HG03095 (cell line): Measurements from ENCODE around the gene COL7A1.
A peak's percentile ranks its signal among the peaks of the same experiment; 100 is the strongest.

Source experiments
- ATAC-seq: cut with Tn5 transposase; IDR thresholded peaks from one replicate; pipeline ENCODE4 v1.9.1; 2021; ENCODE audit warnings: moderate library complexity; ENCODE audit not compliant: unreplicated experiment

COL7A1 gene

DNA sequence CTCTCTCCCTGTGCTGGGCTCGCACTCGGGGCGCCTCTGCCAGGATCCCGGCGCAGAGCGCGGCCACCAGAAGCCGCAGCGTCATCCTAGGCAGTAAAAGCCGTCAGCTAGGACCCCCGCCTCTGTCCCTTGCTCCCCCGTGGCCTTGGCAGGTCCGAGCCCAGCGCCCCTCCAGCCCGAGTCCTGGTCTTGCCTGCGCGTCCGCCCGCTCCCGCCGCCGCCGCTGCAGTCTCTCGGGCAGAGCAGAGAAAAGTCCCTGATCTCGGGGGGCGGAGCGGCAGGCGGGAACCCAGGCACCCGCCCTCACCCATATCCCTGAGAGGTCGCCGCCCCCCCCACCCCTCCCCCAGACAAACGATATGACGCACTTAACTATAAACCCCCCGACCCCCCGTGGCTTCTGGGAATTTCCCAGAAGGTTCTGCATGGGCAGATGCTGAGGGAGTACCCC, at the start of gene COL7A1:
Gene COL7A1 (minus strand): TSS at position 255 of the 451 bp plus-strand sequence. CDS start 170 bp downstream, at position 85.
- ATAC-seq = no peak

DNA sequence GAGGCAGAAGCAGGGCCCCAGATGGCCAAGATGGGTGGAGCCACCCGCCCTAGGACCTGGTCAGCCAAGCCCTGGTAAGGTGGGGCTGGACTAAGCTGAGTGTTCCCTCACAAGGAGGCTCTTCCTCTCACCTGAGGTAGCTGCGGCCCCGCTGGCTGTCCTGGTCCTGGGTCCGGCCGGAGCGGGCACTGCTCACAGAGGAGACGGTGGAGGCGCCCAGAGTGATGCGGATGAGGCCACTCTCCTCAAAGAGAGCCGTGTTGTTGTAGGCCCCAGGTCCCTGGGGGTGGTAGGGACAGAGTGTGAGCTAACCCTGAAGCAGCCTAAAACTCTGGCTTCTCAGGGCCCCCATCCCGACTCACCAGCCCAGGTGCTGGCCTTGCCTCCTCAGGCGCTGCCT, 47.5 kb upstream of the COL7A1 start:
- ATAC-seq = no peak

DNA sequence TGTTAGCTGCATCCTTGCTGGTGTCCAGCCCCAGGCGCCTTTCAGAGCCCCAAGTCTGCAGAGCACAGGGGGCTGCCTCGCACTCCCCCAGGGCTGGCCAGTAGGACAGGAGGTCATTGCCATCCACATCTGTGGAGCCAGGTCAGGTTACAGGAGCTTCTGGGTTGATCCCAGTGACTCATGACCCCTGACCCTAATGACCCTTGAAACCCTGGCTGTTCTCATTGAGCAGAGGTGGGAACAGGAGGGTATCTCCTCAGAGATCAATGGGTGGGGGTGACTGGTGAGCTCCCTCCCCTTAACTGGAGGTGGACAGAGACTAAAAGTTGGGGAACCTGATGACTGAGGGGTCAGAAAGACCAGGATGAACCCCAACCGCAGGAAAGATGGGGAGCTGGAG, 46.3 kb upstream of the COL7A1 start:
- no peak for ATAC-seq

DNA sequence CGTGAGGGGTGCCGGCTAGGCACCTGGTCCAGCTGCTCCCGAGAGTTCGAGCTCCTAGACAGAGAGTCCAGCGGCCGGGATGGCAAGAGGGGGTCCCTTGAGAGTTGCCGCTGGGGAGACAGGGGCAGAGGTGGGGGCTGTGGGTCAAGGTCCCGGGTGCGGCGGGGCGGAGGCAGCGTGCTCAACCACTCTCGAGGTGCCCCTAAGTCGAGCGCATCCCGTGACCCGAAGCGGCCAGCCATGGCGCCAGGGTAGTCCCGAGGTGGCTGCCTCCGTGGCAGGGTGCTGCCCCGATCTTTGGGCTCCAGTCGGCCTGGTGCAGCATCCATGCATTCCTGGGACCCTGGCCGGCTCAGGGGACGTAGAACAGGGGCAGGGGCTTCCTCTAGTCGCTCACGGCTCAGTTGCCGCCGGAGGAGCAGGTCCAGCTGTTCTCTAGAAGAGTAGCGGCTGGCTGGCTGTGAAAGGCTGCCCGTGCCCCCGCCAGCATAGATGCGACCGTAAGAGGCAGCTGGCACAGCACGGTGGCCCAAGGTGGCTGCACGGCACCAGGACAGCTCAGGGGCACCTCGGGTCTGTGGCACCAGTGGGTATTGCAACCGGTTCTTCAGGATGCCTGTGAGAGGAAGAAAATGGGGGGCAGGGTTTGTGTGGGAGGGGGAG, 44.9 kb upstream of the COL7A1 start:
- no peak for ATAC-seq

DNA sequence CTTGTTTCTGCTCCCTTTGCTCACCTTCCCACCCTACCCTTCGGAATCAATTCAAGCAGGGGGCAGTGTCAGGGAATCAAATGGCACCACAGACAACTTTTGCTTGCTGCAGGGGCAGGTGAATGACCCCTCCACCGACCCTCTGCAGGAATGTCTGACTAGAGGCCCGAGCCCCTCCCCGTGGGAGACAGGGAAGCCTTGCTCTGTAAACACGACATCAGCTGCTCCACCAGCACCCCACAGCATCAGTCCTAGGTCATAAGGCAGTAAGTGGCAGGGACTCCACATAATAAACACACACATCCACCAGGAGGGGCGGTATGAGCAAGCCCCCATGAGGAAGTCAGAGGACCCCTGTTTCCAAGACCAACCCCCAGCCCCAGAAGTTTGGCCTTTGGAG, 42.2 kb upstream of the COL7A1 start:
- no peak for ATAC-seq

DNA sequence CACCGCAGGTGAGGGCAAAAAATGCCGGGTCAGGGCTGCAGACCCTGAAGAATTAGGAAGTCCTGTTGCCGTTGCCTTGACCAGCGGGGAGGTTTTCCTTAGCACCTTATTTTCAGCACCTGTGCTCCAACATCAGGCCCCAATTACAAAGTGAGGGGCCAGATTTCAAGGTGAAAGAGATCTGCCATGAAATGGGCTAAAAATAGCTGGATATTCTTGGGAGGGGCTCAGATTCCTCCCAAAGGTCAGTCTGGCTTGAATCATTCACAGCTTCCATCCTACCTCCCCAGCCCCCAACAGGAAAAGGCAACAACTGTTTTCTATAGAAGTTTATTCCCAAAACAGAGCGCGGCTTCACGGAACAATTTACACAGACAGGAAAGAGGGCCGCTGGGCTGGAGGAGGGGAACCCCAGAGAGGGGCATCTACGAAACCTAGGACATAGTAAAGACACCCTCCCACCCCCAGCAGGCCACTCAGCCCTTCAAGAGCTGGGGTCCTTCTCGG, 41.1 kb upstream of the COL7A1 start:
- ATAC-seq = no peak

DNA sequence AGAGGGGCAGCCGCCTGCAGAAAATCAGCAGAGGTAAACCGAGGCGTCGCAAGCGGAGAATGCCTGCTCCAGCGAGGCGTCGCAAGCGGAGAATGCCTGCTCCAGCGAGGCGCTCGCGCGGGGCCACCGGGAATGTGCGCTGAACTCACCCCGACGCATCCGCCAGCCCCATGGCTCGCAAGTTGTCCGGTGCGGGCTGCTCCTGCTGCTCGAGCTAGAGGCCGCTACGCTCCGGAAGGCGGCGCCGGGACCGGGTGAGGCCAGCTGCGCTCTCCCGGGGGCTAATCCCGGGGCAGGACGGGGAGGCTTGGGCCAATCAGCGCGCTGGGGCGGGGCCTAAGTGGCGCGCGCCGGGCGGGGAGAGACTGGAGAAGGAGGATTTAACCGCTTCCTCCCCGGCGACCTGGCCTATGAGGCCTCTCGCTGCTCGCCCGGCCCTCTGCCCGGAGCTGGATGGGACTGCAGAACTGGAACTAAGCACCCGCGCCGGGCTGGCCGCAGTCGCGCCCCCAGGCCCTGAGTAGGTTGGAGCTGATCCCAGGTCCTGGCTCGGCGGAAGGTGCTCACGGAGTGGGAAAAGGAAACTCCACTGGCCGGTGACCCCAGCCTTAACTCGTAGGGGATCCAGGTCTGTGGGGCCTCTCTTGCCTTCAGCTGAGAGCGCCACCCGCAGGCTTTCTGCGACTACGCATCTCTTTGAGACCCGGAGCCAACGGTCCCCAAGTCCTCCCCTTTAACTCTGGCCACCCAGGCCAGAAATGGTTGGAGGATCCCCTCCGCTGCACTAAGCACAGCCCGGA, 40.3 kb upstream of the COL7A1 start, which contains the start of gene SLC26A6:
Gene SLC26A6 (minus strand): TSS at position 240 of the 800 bp plus-strand sequence. CDS start 68 bp downstream, at position 172.
- ATAC-seq = peak; percentile 87

DNA sequence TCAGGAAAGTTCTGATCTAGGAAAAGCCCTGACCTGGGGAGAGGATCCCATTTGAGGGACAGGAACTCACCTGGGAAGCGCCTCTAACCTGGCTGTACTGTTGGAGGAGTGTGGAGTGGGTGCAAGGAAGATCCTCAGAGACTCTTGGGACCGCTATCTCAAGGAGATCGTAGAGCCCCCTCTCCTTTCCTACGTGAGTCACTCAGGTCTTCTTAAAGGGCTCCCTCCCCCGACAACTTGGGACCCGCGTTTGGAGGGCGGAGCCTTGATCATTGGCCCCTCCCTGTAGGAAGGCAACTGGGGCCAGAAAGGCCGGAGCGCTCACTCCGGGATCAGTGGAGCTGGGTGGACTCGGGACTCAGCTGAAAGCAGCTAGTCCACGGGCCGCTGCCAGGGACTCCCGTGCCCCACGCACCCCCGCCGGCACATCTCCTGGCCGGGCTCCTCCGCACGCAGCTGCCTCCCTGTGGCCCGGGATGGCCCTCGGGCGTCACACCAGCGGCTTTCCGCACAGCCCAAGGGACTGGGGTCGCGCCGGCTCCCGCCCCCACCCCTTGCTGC, 39.6 kb upstream of the COL7A1 start:
- no peak for ATAC-seq

DNA sequence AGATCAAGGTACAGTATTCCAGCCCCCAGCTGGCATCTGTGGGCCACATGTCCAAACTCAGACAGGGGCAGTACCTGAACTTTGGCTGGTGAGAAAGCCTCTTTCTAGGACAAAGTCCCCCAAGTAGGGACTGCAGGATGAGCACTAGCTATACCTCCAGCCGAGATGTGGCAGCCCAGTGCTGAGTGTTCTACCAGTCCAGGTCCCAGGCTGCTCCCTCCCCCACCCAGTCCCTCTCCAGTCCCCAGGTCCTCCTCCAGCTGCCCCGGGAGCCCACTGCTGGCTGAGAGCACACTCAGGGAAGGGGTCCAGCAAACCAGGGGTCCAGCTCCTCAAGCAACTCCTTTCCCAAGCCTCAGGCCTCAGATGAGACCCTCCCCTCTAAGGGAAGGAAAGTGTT, 38.6 kb upstream of the COL7A1 start:
- no peak for ATAC-seq

DNA sequence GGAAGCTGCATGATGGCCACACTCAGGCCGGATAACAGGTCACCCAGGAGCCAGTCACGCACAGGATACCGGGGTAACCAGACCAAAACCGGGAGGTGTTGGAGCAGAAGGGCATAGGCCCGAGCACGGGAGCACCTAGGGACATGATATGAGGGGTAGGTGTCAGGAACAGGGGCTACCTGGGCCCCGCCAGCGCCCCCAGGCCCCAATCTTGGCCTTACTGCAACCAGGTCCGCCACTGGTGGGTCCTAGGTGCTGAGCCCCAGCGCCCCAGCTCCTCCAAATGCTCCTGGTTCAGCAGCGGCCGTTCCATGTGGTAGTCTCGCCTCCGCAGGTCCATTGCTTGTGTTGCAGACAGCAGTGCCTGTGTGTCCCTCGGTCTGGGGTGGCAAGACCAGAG, 38.1 kb upstream of the COL7A1 start:
- ATAC-seq = no peak

DNA sequence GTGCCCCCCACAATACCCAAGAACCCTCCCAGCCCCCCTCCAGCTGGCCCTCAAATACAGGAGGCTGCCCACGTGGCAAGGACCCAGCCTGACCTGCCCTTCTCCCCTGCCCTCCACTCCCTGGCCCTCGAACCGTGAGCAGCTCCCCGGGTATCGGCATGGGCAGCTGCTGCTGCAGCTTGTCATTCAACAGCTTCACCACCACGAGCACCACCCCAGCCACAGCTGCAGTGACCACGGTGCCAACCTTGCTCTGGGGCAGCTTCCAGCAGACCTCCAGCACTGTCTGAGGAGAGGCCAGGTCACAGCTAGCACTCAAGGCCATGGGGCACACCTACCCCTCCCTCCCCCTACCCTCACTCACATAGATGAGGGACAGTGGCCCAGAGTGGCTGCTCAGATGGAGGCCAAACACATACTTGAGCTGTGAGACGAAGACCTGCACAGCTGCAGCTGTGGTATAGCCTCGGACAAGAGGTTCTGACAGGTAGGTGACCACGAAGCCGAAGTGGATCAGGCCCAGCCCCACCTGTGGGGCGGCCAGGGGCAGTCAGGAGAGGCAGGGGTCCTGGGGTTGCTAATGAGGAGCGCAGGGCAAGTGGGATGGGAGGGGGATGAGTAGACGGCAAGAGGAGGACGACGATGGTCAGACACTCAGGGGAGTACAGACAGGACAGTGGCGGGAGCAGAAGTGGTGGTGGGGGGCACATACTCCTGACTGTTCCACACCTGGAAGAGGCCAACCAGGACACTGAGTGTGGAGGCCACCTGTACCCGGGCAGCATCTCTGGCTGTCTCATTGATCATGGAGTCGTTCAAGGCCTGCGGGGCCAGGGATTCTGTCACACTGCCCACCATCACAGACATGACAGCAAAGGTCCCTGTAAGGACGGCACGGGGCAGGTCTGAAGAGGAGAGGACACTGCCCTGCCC, 36.7 kb upstream of the COL7A1 start:
- ATAC-seq = no peak

DNA sequence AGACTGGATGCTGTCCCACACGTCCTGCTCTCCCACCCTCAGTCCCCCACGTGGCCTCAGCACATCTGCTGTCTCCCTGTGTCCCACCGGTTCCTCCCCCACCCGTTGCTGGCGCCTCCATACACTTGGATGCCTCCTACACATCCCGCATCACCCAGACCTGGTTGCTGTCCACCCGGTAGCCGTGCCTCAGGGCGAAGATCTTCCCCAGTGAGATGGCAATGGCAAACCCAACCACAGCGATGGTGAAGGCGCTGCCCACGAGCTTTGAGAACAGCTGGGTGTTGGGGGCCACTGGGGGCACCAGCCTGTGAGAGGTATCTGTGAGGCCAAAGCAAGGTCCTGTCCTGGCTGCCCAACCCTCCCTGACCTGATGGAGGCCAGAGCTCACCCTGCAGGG, 35.7 kb upstream of the COL7A1 start:
- no peak for ATAC-seq

DNA sequence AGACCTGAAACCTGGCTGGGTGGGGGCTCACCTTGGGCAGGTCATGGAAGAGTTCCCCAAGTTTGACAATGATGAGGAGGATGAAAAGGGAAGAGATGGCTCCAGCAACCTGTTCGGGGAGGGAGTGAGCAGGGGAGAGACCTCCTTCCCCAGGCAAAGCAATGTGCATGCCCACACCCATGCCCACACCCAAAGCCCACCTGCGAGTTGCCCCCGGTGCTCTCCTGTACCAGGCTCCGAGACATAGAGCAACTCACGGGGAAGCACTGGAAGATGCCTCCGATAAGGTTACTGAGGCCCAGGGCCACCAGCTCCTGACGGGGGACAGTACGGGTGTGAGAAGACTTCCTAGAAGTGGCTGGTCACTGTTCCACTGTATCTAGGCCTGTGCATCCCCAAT, 35.3 kb upstream of the COL7A1 start:
- no peak for ATAC-seq

DNA sequence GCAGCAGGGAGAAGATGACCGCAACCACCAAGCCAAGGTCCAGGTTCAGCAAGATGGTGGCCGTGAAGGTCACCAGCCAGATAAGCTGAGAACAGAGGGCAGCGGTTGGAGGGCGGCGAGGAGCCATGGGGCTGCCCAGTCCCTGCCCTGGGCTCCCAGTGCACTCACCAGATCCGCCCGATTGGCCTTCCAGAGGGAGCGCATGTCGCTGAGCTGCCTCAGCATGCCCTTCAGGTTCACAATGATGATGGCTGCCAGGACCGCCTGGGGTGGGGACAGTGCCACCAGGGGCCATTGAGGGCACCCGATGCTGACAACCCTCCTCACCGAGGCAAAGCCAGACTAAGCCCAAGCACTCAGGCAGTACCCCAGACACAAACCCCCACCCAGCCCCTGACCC, 34.8 kb upstream of the COL7A1 start:
- no peak for ATAC-seq

DNA sequence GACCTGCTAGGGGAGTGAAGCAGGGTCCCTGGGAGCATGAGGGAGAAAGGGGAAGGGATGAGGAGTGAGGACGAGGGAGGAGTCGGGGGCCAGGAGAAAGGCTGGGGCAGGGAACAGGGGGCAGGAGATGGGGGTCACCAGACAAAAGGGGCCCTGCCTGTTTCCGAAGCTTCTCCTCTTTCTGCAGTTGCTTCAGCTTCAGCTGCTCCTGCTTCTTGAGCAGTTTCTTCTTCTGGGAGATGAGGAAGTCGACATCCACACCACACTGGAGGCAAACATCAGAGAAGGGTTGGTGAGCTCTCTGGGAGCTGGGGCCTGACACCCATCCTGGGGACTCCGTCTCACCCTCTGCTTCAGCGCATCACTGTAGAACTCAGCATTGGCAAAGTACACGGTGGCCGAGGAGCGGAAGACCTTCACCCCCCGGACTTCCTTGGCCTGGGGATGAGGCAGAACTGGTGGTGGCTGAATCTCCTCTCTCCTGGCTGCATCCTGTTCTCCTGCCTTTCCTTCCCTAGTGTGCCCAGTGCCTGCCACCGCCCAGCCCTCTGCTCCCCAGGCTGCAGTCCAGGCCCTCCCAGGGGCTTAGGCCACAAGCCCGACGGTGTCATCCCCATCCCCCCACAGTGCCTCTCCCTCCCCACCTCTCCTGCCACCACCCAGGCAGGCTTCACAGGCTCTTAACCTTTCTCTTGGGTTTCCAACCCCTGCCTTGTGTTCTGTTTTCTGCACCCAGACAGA, 33.3 kb upstream of the COL7A1 start:
- ATAC-seq = no peak

DNA sequence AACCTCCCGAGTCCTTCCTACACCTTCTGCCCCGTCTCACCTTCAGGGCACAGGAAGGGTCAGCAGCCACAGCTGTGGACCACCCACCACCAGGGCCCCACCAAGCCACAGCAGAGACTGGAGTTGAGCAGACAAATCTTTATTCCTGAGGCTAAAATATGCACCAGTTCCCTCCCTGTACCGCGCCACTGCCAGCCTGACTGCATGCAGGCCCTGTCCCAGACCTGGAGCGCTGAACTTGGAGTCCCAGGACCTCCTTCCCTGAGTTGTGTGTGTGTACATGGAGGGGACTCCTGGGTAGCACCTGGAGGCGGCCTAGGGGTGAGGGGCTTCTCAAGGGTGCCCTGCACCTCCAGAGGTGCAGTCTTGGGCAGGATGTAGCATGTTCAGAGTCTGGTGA, 30.5 kb upstream of the COL7A1 start:
- ATAC-seq = no peak

DNA sequence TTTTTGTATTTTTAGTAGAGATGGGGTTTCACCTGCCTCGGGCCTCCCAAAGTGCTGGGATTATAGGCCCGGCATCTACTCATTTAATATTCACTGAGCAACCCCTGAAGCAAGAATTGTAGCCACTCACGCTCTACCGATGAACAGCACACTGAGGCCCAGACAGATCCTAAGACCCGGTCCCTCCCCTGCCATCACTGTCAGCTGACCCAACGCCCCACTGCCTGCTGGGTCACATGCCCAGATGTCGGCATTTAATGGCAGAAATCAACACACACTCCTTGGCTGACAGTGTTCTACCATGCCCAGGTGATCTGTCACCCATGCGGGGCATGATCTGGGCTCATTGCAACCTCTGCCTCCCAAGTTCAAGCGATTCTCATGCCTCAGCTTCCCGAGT, 29.6 kb upstream of the COL7A1 start:
- ATAC-seq = no peak

DNA sequence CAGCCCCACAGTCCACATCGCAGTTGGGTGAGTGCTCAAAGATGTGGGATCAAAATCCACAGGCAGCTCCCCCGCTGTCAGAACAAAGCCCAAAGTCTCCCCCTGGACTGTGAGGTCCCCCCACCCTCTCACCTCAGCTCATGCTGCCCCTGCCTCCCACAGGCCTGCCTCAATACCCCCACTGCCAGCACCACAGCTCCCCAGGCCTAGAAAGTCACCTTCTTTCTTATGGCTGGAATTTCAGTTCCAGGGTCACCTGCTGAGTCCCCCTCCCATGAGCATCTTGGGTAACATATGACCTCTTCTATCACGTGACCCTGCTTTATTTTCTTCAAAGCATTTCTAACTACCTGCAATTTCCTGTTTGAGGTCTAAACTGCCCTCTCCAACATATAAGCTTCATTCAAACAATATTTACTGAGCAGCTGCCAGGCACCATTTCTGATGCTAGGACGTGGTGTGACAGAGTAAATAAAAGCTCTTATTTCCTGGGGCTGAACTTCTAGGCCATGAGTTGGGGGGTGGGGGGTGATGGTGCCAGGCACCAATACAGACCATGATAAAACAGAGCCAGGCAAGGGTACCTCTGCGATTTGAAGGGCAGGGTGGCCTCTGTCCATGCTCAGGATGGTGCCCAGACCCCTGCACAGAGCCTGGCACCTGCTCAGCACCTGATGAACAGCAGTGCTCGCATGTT, 28.9 kb upstream of the COL7A1 start:
- ATAC-seq = no peak

DNA sequence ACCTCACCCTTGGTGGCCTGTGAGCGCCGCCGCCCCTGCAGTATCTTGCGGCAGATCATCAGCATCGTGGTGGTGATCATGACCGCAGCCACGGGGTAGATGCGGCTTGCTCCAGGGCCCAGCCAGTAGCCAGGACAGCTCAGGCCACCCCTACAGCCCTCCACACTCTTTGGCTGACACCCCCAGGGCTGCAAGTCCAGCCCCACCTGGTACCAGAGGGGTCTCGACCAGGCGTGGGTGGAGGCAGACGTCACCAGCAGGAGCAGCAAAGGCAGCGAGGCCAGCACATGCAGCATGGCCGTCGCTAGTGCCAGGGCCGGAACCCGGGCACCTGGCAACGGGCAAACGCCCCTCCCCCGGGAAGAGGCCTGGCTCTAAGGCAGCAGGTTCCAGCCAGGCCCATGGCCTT, 26.3 kb upstream of the COL7A1 start, which contains the start of gene TMEM89:
Gene TMEM89 (minus strand): TSS at position 309 of the 409 bp plus-strand sequence. CDS start 13 bp downstream, at position 296.
- no peak for ATAC-seq
